ENCODE data around the gene NOTCH1.
A peak's percentile ranks its signal among the peaks of the same experiment; 100 is the strongest.

DNA sequence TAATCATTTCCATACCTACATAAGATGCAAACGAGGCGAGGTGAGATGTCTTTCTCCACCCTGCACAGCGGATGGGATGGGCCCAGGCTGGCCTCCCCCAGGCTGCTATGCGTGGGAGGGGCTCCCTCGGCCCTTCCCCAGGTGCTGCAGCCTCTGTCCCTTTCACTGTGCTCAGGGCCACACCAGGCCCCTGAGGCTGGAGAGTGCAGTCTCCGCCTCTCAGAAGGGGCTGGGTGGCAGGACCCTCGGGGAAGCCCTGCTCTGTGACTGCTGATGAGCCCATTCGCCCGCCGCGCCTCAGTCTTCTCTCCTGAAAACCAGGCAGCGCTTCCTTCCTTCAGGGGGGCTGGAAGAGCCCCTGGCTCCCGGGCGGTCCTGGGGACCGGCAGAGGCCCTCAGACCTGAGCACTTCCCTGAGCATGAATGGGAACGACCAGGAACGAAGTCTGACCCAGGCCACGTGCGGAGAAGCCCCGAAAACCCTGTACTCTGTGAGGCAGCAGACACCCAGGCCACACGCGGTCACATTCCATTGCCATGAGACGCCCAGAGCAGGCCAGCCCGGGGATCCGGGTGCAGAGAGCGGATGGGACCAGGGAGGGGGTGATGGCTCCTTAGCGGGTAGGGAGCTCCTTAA is 21.9 kb upstream of the NOTCH1 start:
- TF ChIP-seq, protein P1, sequence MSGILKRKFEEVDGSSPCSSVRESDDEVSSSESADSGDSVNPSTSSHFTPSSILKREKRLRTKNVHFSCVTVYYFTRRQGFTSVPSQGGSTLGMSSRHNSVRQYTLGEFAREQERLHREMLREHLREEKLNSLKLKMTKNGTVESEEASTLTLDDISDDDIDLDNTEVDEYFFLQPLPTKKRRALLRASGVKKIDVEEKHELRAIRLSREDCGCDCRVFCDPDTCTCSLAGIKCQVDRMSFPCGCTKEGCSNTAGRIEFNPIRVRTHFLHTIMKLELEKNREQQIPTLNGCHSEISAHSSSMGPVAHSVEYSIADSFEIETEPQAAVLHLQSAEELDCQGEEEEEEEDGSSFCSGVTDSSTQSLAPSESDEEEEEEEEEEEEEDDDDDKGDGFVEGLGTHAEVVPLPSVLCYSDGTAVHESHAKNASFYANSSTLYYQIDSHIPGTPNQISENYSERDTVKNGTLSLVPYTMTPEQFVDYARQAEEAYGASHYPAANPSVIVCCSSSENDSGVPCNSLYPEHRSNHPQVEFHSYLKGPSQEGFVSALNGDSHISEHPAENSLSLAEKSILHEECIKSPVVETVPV (CRISPR knock-in tag; IDR thresholded peaks at IDR 0.05), result no peak
- TF ChIP-seq ZFP3 (CRISPR knock-in tag; IDR thresholded peaks at IDR 0.05) (peak; percentile 58; the same call in 1 of the 2 replicates), ZNF565 (CRISPR knock-in tag; conservative IDR thresholded peaks at IDR 0.05; ENCODE audit: low read depth) (no peak)
- TF ChIP-seq, protein P2, sequence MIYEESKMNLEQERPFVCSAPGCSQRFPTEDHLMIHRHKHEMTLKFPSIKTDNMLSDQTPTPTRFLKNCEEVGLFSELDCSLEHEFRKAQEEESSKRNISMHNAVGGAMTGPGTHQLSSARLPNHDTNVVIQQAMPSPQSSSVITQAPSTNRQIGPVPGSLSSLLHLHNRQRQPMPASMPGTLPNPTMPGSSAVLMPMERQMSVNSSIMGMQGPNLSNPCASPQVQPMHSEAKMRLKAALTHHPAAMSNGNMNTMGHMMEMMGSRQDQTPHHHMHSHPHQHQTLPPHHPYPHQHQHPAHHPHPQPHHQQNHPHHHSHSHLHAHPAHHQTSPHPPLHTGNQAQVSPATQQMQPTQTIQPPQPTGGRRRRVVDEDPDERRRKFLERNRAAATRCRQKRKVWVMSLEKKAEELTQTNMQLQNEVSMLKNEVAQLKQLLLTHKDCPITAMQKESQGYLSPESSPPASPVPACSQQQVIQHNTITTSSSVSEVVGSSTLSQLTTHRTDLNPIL (CRISPR knock-in tag; IDR thresholded peaks at IDR 0.05; ENCODE audit: low read depth), result no peak

Measured in SK-N-SH treated with all-trans-retinoic acid at 6 μM for 48 hours (cell line).